Spleen (tissue), 7 donors: ENCODE data around the gene SPATA20.

ENCODE experiments used
- POLR2A ChIP-seq, 3 donors: fragments of 450-650 bp; IDR thresholded peaks; one replicate each; pipeline ENCODE4 v1.5.1; 2017; ENCODE audit warnings: antibody characterized with exemption in 3 of 3, mild to moderate bottlenecking in 1 of 3
- TF ChIP-seq, protein P1 (sequence below), 11 experiments: fragments of 200-600 bp in 7 of 11; fragments of 450-650 bp in 4 of 11; sonication (generic) in 4 of 11; IDR thresholded peaks in 8 of 11; conservative IDR thresholded peaks in 3 of 11; 1 replicate in 7 of 11; 2 replicates in 4 of 11; pipeline versions ENCODE4 v1.4.0 to v1.8.0; 2016 to 2021; ENCODE audit warnings: antibody characterized with exemption in 11 of 11, inconsistent platforms in 4 of 11, mild to moderate bottlenecking in 1 of 11
- donor health status: DM: no; HTN: no; CAD: no; lungs with moderate emphysema.
- donor health status: DM: no; HTN: no; CAD: no.
- donor health status: DM: no; HTN: no; CAD: no.

- TF ChIP-seq, protein P1, sequence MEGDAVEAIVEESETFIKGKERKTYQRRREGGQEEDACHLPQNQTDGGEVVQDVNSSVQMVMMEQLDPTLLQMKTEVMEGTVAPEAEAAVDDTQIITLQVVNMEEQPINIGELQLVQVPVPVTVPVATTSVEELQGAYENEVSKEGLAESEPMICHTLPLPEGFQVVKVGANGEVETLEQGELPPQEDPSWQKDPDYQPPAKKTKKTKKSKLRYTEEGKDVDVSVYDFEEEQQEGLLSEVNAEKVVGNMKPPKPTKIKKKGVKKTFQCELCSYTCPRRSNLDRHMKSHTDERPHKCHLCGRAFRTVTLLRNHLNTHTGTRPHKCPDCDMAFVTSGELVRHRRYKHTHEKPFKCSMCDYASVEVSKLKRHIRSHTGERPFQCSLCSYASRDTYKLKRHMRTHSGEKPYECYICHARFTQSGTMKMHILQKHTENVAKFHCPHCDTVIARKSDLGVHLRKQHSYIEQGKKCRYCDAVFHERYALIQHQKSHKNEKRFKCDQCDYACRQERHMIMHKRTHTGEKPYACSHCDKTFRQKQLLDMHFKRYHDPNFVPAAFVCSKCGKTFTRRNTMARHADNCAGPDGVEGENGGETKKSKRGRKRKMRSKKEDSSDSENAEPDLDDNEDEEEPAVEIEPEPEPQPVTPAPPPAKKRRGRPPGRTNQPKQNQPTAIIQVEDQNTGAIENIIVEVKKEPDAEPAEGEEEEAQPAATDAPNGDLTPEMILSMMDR (IDR thresholded peaks at IDR 0.05 in 8 of 11, conservative IDR thresholded peaks at IDR 0.05 in 3 of 11), result no peak
- no peak for TF ChIP-seq POLR2A (IDR thresholded peaks at IDR 0.05)
Observed at GRCh38 chr17:50562242-50563091, 15.5 kb downstream of the SPATA20 start.
